NAMALWA (cell line): ENCODE results near the gene PCDH9.
"Not testable (repeated sequence)": the region's sequence is repeated elsewhere in the genome, so short reads cannot be mapped to it uniquely, and the experiment has no call there.

Experiments
- DNase-seq: peaks from one replicate; pipeline ENCODE4 v3.0.0-alpha.2; 2015; ENCODE audit warnings: low spot score

Gene PCDH9

DNA sequence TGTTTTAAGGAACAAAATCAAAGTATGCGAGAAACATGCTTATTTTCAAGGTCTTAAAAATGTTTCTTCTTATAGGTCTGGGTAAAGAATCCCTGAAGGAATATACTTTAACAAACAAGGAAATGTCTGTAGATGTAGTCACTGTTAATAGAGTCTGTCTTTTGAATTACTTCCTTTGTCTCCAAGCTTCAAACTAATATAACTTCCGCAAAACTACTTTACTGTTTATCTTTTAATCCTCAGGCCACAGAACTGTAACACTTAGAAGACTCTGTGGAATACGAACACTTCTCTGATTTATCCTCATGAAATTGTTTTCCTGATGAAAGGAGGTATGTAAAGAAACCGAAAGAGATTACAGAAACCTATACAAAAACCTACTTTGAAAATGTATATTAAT is 316.0 kb downstream of the PCDH9 start:
- no peak for DNase-seq

DNA sequence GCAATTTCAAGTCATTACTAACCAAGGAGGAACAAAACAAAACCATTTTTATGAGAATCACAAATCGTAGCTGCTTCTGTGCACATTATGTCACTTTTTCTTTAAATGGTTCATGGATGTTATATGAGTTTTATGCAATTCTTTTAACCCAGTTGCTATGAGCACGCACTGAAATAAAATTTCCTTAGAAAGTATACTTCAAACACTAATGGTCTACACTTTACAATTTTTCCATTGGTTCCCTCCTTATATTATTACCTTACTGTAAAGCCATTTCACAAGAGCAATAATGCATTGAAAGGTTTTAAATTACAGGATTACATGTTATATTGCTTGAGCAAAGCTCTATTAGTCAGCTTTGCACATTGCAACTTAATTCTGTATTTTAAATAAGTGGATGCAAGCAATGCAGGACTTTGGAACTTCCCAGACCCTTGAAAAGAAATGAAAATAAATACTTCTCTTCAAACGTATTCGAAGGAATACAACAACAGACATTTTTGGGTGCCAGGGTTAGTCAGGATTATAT is 318.7 kb downstream of the PCDH9 start:
- DNase-seq = no peak

GRCh38 chr13:66899955-66900354 is 330.2 kb downstream of the PCDH9 start:
- DNase-seq = no peak

GRCh38 chr13:66896933-66897332 is 333.2 kb downstream of the PCDH9 start:
- DNase-seq = no peak

DNA sequence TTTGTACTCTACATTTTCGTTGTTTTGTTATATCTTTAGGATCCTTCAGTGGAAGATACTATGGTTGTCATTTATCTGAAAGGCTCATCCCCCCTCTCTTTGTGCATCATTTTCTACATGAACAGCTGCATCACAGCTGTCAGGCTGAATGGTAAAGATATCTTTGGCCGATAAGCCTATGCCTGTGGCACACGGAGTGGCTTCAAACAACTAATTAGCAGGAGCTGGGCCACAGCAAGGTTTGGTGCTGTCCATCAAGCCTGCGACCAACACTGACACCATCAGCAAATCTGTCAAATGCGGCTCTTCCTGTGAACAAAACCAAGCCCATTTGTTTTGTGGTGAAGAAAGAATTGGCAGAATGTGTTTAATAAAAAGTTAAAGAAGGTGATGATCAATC is 334.4 kb downstream of the PCDH9 start:
- DNase-seq = no peak

DNA sequence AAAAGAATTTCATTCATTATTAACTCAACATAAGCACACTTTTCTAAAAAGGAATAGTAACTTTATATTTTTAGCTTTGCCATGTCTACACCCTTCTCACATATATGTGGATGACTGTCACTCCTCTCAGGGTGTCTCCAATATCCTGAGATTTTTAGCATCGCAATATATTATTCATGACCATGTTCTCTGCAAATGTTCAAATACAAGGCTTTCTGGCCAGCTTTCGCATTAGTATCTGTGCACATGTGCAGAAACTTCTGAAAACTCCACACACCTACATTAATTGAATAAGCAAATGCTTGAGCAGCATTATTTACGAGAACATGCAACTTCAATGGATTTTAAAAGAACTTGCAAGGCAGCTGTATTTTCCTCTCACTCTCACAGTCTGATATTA is 334.8 kb downstream of the PCDH9 start:
- no peak for DNase-seq

DNA sequence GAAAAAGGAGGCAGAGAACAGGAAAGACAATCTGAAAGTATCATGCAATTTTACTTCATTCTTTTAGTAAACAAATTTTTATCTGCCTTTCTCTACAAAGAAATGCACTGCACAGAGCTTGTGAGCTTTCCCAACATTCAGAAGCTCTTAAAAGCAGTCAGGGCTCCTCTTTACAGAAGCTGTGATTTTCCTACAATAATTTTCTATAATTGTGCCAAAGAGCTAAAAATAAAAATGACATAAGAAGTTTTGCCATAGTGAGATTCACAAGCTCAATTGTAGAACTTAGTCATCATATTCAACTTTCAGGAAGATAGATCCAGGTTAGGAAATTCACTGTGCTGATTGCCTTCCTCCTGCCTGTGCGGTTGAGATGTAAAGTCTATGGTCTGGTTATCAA is 341.4 kb downstream of the PCDH9 start:
- DNase-seq = no peak

GRCh38 chr13:66887088-66887487 is 343.0 kb downstream of the PCDH9 start:
- DNase-seq = peak; percentile 89

DNA sequence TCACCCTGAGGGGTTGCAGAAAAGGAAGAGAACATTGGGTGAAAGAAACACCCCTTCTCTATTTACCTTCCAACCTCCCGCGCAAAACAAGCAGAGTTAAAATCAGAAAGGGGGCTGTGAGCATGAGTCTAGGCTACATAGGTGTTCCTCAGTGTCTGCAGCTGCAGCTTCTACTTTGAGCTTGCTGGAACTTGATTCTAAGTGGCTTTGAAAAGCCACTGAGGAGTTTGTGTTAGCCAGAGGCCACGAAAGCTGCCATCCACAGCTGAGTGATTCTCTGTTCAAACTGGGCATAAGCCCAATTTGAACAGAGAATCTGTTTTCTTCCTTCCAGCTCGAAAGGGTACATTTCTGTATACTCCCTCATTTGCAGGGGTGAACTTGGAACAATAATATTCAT is 343.9 kb downstream of the PCDH9 start:
- DNase-seq = peak; percentile 77

DNA sequence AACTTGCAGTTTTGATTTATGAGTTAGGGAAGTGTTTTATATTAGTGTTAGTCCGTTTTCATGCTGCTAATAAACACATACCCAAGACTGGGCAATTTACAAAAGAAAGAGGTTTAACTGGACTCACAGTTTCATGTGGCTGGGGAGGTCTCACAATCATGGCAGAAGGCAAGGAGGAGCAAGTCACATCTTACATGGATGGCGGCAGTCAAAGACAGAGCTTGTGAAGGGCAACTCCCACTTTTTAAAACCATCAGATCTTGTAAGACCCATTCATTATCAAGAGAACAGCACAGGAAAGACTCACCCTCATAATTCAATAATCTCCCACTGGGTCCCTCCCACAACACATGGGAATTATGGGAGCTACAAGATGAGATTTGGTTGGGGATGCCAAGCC is 349.0 kb downstream of the PCDH9 start:
- DNase-seq = not testable (repeated sequence)

- DNase-seq = no peak
Measured at GRCh38 chr13:66879988-66880387, 350.1 kb downstream of the PCDH9 start.

DNA sequence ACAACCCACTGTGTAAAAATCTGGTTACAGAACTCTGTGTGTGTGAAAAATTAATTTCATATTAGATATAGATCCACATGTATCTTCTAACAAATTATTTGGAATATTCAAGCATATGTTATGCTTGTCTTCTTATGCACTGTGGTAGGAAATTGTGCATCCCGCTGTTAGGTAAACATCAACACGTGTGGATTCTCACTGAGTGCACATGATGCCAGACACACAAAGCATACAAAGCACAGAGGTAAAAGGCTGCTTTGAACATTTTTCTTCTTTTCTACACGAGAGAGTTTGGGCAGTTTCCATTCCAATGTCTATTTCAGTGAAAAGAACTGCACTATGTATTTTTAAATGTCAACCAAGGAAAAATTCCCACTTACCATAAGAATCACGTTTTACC is 354.9 kb downstream of the PCDH9 start:
- no peak for DNase-seq

DNA sequence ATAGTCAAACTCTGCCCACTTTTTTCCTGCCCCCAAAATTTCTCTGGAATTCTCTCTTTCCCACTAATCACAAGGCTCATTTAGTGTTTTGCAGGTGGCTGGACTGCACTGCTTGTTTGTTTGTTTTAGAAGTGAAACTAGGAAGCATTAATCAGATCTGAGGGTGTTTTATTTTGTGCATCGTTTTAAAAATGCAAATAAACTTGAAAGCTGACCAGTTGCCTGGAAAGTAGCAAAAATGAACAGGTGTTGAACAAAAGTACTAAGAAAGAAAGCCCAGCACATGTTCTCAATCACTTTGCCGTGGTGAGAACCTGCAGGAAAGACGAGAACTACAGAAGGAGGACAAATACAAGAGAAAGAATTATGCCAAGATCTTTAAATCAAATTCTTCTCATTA is 365.5 kb downstream of the PCDH9 start:
- DNase-seq = peak; percentile 34

DNA sequence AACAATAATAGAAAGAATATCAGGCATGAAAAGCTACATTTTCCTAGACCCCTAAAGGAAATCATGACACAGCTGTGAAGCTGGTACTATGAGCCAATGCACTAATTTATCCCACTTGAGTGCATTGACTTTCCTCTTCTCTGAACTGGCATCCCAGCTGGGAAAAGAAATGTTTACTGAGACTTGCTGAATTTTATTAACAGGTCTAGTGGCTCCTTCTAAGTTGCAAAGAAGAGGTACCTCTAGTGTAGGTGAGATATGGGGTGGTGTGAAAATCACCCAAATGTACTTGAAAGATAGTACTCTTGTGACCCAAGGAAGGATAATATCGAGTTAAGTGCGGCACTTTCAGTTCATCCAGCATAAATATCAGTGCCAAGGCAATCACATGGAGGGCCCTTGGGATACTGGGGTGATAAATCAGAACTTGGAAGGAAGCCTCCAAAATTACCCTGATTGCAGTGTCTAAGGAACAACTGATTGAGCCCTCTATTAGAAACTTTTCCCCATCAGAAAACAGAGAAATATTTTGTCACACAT is 369.2 kb downstream of the PCDH9 start:
- DNase-seq = no peak

DNA sequence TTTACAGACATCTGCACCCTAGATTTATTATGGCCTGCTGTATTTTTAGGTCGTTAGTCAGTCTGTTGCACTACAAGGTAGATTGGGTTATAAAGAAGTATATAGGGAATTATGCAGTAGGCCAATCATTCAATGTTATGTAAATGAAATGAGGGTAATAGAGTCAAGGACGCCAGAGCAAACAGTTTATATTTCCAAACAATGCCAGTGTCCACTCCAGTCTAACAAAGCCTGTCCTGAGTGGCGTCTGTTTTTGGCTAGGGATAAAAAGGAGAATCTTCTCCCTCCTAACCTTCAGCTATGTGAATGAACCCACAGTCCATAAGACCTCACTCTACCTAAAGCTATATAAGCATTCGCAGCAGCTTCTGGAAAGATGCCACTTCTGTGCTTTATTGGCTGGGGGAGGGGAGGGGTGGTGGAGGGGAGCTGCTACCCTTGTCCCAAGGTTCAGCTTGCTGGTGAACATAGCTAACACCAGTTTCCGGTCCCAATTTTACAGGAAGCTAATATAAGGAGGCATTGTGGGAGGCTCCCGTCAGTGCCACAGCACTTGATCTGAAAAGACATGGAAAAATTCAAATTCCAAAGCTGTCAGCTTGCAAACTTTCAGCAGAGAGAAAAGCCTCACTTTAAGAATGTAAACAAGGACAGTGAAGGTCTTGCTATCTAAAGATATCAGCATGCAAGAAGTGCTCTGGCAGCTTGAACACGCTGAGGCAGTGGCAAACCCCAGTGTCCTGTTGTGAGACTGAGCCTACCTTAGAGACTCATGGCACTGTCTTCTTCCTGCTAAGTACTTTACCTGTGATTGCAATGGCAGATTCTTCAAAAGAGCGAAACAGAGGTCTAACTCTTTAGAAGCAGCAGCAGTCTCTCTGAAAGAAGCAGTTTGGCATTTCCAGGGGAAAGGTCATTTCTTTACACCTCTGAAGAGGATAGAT is 369.9 kb downstream of the PCDH9 start:
- no peak for DNase-seq

- no peak for DNase-seq
Measured at GRCh38 chr13:66859078-66859477, 371.1 kb downstream of the PCDH9 start.

GRCh38 chr13:66858163-66858562 is 372.0 kb downstream of the PCDH9 start:
- DNase-seq = no peak

- no peak for DNase-seq
Measured at GRCh38 chr13:66855131-66855530, 375.0 kb downstream of the PCDH9 start.

- no peak for DNase-seq
Measured at GRCh38 chr13:66853564-66853963, 376.6 kb downstream of the PCDH9 start.

GRCh38 chr13:66849706-66850105 is 380.4 kb downstream of the PCDH9 start:
- no peak for DNase-seq

DNA sequence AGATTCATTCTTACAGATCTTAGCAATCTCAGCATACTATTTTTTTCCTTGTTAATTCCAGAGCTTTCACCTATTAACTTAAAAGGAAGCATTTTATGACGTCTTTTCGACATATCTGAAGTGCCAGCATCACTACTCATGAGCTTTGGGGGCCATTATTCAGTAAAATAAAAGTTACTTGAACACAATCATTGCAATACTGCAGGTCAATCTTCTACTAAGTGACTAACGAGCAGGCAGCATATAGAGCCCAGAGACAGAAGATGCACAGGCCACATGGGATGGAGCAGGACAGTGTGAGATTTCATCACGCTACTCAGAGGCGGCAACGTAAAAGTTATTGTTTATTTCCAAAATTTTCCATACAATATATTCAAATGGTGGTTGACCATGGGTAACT is 382.6 kb downstream of the PCDH9 start:
- DNase-seq = no peak

- DNase-seq = no peak
Measured at GRCh38 chr13:66845393-66845792, 384.7 kb downstream of the PCDH9 start.

DNA sequence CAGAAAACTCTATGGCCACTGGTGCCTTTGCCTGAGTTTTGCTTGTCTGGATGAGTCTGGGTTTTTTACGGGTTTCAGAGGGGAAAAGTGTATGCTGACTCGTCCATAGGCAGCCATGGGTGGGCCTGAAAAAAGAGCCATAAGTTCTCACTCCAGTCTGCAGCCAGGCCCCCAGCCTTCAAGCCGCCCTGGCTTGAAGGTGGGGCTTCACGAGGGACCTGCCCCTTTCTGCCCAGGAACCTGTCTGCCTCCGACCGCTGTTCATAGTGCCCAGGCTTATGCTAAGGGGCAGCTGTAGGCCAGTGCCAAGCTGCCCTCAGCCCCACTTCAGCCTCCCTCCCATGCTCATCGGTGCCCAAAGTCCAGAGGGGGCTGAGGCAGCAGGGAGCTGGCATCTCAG is 385.2 kb downstream of the PCDH9 start:
- no peak for DNase-seq

DNA sequence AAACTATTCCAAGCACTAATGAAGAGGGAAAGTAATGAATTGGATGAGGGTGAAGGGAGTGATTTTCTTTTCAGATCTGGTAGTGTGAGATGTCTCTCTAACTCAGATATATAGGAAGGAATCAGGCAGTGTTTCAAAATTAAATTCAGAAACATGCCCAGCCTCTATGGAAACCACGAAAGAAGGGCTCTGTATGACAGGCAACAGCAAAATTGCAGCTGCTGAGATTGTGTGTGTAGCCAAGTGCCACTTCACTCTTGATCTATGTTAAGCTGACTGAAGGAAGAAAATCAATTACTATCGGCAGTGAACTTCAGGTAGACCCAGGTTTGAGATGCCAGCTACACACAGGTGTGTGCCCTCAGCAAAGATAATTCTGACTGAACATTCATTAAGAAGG is 387.4 kb downstream of the PCDH9 start:
- DNase-seq = no peak
